ENCODE data around the gene F7.

The F7 gene

GRCh38 chr13:113141601-113141970 is 36.0 kb downstream of the F7 start:
- no peak for DNase-seq

- no peak for DNase-seq
These were observed 37.3 kb downstream of the F7 start for GRCh38 chr13:113142876-113143275.

- DNase-seq: no peak
These were observed 38.1 kb downstream of the F7 start for GRCh38 chr13:113143466-113144254.

- DNase-seq: no peak
These were observed 38.7 kb downstream of the F7 start for GRCh38 chr13:113144255-113144629.

- no peak for DNase-seq
These were observed 39.9 kb downstream of the F7 start for GRCh38 chr13:113145496-113145895.

DNA sequence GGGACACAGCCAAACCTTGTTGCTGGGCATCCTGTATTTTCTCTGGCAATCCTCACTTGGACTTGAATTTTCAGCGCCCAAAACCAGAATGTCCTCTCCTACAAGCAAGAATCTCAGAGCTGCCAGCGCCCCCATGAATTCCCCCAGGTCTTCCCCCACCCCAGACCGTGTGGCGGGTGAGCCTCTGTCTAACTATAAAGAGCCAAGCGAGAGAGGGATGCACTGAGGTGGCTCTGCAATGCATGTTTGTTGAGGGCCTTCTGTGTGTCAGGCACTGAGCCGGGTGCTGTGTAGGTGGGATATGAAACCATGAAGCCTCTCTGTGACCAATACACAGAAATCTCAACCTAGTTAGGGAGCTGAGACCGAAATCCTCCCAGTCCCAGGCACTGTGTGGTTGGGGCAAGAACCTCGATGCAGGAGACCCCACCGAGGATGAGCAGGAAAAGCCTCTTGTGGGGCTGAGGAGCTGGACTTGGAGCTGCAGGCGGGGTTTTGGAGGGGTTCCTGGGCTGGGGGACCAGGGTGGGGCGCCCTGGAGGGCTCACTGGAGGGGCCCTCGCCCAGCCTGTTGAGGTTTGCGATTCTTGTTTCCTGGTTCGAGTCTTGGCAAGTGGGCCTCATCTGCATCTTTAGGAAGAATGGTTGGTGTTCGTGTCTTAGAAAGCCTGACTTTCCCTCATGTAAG is 40.5 kb downstream of the F7 start:
- no peak for DNase-seq

GRCh38 chr13:113146750-113147149 is 41.2 kb downstream of the F7 start:
- DNase-seq: no peak

GRCh38 chr13:113147206-113147605 is 41.6 kb downstream of the F7 start:
- DNase-seq: no peak

DNA sequence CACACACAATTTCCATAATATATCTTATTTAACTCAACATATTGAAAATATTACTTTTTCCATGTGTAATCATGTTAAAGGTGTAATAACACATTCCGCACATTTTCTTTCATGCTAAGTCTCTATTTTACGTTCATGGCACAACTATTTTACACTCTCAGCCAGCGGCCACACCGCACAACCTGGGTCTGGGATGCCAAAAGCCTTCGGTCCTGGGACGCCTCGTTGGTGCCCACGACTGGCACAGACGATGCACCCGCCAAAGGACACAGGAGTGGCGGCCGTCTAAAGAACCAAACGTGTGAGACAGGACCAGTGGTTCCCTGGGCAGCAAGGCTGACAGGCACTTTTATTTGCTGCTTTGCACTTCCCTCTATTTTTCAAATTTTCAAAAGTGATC is 42.8 kb downstream of the F7 start:
- no peak for DNase-seq

DNA sequence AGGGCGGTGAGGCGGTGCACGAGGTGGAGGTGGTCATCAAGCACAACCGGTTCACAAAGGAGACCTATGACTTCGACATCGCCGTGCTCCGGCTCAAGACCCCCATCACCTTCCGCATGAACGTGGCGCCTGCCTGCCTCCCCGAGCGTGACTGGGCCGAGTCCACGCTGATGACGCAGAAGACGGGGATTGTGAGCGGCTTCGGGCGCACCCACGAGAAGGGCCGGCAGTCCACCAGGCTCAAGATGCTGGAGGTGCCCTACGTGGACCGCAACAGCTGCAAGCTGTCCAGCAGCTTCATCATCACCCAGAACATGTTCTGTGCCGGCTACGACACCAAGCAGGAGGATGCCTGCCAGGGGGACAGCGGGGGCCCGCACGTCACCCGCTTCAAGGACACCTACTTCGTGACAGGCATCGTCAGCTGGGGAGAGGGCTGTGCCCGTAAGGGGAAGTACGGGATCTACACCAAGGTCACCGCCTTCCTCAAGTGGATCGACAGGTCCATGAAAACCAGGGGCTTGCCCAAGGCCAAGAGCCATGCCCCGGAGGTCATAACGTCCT is 43.4 kb downstream of the F7 start:
- DNase-seq: no peak

DNA sequence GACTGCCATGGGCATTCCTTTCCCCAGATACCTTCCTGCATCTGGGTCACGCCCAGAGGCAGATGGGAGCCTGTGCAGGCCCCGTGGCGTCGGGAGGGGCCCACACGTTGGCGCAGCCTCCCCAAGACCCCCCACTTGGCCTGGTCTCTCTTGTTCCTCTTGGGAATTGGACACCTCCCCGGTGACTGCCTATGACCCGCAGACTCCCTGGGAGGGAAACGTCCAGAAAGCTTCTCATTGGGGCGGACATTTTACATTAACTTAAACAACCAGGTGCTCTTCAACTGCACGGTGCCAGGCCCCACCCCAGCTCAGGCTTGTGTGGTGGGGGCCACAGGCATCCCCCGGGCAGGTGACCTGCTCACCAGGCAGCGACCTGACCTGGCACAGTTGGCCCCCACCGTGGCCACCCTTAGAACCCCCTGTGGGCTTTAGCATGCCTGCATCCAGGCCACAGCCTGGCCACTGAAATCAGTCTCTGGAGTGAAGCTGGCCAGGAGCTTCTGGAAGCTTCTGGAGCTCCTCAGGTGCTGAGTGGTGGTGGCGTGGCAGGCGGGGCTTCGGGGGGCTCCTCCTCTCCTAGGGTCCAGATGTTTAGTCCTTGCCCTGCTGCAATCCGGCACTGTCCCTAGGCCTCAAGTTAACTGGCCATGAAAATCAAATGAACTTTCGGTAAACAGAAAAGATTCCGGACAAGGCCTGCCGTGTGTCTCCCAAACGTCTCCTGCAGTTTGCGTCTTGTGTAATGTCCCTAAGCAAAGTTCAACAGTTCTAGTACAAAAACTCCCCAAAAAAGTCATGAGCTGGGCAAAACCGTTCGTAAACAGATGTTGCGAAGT is 44.3 kb downstream of the F7 start:
- no peak for DNase-seq

DNA sequence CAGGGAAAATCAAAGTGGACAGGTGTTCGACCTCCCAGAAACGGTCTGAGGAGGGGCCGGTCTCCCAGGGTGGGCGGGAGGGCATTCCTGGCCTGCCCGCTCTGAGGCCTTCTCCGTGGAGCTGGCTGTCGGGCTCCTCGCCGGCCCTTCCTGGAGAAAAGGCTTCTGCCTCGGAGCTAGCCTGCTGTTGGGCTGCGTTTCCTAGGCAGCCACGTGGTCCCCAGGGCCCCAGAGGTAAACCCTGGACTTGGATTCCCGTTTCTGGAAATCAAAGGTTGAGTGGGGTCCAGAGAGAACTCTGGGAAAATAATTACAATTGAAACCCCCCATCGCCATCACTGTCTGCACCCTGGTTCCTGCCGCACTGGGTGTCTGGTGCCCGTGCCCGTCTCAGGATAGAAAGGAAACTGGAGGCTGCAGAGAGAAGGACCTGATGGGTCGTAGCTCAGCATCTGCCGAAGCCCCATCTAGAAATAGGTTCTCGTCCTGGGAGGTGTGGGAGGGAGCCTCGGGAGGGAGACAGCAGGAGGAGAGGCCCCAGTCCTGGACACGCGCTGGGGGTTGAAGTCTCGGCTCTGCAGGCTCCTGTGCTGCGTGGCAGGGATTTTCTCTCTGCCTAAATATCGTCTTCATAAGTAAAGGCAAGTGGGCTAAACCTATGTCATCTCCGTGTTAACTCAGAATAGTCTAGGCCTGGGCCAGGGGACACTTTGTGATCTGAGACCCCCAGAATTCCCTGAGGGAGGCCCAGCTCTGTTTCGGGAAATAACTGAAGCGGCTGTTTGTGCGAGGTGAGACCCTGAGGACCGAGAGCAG is 45.2 kb downstream of the F7 start:
- no peak for DNase-seq

- DNase-seq: peak; percentile 40
These were observed 46.4 kb downstream of the F7 start for GRCh38 chr13:113151745-113152690.

DNA sequence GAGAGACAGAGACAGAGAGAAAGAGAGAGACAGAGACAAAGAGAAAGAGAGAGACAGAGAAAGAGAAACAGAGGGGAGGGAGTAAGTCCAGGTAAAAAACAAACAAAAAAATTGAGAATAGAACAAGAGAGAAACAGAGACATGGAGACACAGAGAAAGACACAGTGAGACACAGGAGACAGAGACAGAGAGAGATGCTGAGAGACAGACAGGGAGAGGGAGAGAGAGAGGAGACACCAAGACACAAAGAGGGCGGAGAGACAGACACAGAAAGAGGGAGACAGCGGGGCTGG is 47.0 kb downstream of the F7 start:
- DNase-seq: no peak

- peak; percentile 33 for DNase-seq
These were observed 47.6 kb downstream of the F7 start for GRCh38 chr13:113152984-113153809.

DNA sequence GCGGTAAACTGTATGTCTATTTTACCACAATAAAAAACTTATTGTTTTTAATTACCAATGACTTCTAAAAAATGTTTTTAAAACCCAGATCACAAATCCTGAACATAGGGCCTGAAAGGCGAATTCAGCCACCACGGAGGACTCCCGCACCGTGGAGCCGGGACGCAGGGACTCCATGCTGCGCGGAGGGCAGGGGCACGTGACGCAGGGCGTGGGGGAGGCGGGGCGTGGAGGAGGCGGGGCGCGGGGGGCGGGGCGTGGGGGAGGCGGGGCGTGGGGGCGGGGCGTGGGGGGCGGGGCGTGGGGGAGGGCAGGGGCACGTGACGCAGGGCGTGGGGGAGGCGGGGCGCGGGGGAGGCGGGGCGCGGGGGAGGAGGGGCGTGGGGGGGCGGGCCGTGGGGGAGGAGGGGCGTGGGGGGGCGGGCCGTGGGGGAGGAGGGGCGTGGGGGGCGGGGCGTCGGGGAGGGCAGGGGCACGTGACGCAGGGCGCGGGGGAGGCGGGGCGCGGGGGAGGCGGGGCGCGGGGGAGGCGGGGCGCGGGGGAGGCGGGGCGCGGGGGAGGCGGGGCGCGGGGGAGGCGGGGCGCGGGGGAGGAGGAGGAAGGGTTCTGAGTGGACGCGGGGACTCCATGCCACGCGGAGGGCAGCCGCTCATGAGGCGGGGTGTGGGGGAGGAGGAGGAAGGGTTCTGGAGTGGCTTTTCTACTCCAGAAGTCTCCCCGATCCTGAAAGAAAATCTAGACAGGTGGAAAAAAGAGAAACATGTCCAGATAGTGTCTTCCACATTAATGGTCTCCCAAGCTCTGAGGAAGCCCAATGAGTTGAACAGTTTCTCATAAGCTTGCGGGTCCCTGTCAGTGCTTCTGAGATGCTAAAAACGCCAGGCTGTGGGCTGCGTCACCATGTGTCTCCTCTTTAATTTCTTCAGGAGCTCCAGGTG is 48.5 kb downstream of the F7 start:
- peak; percentile 83 for DNase-seq

GRCh38 chr13:113155201-113155600 is 49.6 kb downstream of the F7 start:
- peak; percentile 61 for DNase-seq

- DNase-seq: no peak
These were observed 50.5 kb downstream of the F7 start for GRCh38 chr13:113155982-113156655.

Data from hematopoietic multipotent progenitor cell treated with erythropoietin and hydrocortisone succinate and interleukin-3 and kit ligand, for 6 days (in vitro differentiated cells).